Measurements from ENCODE around the gene RHOF.
"Not testable (repeated sequence)": the region's sequence is repeated elsewhere in the genome, so short reads cannot be mapped to it uniquely, and the experiment has no call there.

Gene RHOF

GRCh38 chr12:121776190-121777098, 17.0 kb downstream of the RHOF start:
- DNase-seq (ENCODE audit: low read depth in 3 of 3): peak; percentile 79 to 91 (median 90)

DNA sequence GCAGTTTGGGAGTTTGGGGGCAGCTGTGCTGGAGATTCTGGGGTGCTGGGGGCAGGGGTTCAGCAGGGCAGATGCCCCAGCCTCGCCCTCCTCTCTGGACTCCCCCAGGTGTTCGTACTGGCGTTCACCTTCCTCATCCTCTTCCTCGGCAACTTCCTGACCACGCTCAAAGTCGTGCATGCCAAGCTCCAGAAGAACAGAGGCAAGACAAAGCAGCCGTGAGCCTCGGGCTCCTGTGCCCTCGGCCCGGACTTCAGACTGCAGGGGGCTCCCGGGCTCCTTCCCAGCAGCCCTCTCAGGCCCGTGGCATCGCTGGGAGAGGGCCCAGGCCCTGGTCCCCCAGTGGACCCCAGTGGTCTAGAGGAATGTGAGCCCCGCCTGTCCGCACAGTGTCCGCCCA, 18.0 kb downstream of the RHOF start:
- no peak for DNase-seq (ENCODE audit: low read depth in 3 of 3)

- no peak for DNase-seq (ENCODE audit: low read depth in 3 of 3)
Measured at GRCh38 chr12:121774968-121775474, 18.5 kb downstream of the RHOF start.

GRCh38 chr12:121773011-121773777, 20.3 kb downstream of the RHOF start:
- DNase-seq (ENCODE audit: low read depth in 3 of 3): peak in 2 of 3 donors; percentile 65 to 75

- no peak for DNase-seq (ENCODE audit: low read depth in 3 of 3)
Measured at GRCh38 chr12:121770813-121771625, 22.5 kb downstream of the RHOF start.

- DNase-seq (ENCODE audit: low read depth in 3 of 3): no peak
Measured at GRCh38 chr12:121770388-121770787, 23.1 kb downstream of the RHOF start.

DNA sequence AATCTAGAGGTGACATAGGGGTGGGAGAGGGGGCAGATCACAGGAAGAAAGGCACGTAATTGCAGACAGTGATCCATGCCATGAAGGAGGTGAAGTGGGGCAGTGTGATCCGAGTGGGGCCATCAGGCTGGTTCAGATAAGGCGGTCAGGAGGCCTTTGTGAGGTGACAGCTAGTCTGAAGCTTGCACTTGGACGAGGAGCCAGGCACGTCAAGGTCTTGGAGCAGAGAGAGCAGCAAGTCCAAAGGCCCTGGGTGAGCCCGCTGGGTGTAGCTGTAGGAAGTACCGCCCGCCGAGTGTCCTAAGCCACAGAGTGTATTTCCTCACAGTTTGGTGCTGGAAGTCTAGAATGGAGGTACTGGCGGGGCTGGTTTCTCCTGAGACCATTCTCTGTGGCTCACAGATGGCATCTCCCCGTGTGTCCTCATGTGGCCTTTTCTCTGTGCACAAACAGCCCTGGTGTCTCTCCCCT, 23.6 kb downstream of the RHOF start:
- DNase-seq (ENCODE audit: low read depth in 3 of 3): no peak

GRCh38 chr12:121769297-121769830, 24.1 kb downstream of the RHOF start:
- no peak for DNase-seq (ENCODE audit: low read depth in 3 of 3)

- DNase-seq (ENCODE audit: low read depth in 3 of 3): no peak
Measured at GRCh38 chr12:121767525-121768016, 25.9 kb downstream of the RHOF start.

GRCh38 chr12:121766290-121767039, 27.0 kb downstream of the RHOF start:
- no peak for DNase-seq (ENCODE audit: low read depth in 3 of 3)

DNA sequence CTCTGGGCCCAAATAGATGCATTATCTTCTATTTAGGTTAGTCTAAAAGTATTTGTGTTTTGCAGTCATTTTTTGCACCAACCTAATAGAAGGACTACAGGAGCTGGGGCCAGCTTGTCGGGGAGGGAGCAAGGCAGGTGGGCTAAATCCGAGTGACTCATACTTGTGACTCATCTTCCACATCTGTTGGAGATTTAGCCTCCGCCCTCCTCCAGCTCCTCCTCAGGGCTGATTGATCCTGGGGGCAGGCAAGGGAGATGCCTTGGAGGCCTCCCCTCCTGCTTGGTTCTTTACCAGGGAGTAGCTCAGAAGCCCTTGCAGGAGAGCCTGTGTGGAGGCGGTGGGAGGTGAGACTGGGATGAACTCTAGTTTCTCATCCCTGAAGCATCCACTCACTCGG, 27.9 kb downstream of the RHOF start:
- no peak for DNase-seq (ENCODE audit: low read depth in 3 of 3)

DNA sequence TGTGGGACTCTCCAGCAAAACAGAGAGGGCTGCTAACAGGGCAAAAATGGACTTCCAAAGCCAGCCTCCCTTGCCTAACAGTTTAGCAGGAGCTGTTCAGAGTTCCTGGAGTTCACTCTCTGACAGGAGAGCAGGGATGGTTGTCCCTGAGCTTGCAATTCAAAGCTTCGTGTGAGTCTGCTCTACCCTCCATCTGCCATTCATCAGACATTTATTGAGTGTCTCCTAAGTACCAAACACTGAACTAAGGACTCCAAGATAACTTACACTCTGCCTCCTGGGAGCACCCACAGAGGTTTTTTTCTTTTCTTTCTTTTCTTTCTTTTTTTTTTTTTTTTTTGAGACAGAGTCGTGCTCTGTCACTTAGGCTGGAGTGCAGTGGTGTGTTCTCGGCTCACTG, 28.7 kb downstream of the RHOF start:
- no peak for DNase-seq (ENCODE audit: low read depth in 3 of 3)

DNA sequence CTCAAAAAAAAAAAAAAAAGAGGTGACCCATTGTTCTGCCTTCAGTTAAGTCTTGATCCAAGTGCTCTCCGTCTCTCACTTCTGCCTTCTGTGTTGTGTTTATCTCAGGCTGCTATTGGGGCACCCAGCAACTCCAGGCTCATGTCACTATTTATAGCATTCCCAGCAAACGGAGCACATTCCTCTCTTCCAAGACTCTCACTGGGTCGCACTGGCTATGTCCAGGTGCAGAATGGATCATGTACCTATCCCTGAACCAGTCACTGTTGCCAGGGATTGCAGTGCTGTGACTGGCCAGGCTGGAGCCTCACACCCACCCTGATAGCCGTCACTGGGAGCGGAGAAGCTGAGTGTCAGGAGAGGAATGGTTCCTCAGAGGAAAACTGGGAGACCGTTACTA, 31.2 kb downstream of the RHOF start:
- no peak for DNase-seq (ENCODE audit: low read depth in 3 of 3)

- not testable (repeated sequence) for DNase-seq (ENCODE audit: low read depth in 3 of 3)
Measured at GRCh38 chr12:121758536-121758935, 35.0 kb downstream of the RHOF start.

DNA sequence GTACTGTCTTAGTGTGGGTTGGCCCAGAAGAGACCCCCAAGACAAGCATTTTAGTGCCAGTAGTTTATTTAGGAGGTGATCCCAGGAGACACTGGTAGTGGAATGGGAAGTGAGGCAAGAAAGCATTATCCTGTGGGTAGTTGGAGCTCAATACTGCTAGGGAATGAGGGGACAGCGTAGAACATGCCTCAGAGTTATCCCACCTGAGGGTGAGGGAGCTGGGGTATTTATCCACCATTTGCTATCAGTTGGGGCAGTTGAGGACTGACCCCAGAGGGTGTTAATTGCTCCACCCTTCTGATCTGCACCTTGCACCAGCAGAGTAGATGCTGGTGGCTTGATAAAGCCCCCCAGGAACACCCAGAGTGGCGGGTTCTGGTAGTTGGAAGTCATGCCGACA, 37.9 kb downstream of the RHOF start:
- no peak for DNase-seq (ENCODE audit: low read depth in 3 of 3)

GRCh38 chr12:121754836-121755235, 38.7 kb downstream of the RHOF start:
- DNase-seq (ENCODE audit: low read depth in 3 of 3): no peak

DNA sequence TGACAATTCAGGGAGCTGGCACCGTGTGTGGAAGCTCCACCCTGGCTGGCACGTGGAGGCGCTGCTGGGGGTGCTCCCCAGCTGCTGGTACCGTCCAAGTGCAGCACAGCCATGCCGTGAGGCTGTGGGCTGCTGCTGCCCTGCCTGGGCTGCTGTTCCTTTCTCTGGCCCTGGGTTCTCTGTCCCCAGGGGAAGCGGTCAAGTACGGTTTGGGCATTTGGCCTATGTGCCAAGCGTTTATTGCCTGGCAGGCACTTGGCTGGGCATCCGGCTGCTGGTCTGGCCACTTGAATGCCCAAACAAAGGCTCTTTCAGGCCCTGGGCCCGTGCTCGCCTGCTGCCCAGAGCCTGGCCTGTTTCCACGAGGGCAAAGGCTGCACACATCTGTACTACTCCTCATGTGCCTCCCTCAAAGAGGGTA, 39.6 kb downstream of the RHOF start:
- no peak for DNase-seq (ENCODE audit: low read depth in 3 of 3)

- DNase-seq (ENCODE audit: low read depth in 3 of 3): no peak
Measured at GRCh38 chr12:121751749-121752351, 41.6 kb downstream of the RHOF start.

DNA sequence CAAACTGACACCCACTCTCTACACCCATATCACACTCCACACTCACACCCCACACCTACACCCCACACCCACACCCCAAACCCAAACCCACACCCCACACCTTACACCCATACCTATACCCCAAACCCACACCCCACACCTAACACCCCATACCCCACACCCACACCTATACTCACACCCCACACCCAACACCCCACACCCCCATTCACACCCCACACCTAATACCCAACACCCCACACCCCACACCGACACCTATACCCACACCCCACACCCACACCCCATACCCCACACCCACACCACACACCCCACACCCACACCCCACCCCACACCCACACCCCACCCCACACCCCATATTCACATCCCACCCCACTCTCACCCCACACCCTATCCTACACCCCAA, 42.5 kb downstream of the RHOF start:
- no peak for DNase-seq (ENCODE audit: low read depth in 3 of 3)

DNA sequence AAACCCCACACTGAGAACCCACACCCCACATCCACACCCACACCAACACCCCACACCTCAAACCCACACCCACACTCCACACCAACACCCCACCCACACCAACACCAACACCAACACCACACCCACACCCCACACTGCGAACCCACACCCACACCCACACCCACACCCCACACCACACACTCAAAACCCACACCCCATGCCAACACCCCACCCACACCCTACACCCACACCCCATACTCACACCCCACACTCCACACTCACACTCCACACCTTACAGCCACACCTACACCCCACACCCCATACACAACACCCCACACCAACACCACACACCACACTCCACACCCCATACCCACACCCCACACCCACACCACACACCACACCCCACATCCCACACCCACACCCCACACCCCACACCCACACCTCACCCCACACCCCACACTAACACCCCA, 43.0 kb downstream of the RHOF start:
- DNase-seq (ENCODE audit: low read depth in 3 of 3): no peak
